Smooth muscle cell of the pulmonary artery (primary cell): ENCODE data around the gene MVP. TPM values are rescaled to one million over a fixed set of nuclear protein-coding genes. Genes with fewer than 3 reads are reported as not detected.

Experiments used
- total RNA-seq: library from RNA; depleted of rRNA; stranded (reverse); fragments of >200 nt; gene quantifications from 2 replicates; pipeline ENCODE4 v1.2.3, GENCODE V29; 2014

MVP gene
- total RNA-seq = 320 and 476 TPM in 2 replicates

DNA sequence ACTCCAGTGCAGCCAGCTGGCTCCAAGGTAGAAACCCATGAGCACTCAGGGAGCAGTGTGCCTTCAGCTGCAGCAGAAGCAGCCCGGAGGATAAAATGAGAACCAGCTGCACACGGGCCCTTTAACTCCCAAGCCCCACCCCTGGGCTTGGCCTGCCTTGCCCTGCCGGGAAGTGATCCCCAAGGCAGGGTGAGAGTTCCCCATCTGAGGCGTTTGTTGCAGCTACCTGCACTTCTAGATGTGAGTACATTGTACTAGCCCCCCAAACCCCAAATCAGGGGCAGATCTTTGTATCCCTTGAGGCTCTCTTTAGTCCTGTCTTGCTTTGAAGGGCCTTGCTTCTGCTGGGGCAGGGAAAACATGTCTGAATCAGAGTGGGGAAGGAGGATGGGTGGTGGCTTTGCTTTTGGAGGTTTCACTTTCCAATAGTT is at the start of gene MVP:
Gene MVP, plus strand, starts transcription at position 192 of the 431 bp plus-strand sequence. CDS start 10,088 bp downstream, outside the sequence.

DNA sequence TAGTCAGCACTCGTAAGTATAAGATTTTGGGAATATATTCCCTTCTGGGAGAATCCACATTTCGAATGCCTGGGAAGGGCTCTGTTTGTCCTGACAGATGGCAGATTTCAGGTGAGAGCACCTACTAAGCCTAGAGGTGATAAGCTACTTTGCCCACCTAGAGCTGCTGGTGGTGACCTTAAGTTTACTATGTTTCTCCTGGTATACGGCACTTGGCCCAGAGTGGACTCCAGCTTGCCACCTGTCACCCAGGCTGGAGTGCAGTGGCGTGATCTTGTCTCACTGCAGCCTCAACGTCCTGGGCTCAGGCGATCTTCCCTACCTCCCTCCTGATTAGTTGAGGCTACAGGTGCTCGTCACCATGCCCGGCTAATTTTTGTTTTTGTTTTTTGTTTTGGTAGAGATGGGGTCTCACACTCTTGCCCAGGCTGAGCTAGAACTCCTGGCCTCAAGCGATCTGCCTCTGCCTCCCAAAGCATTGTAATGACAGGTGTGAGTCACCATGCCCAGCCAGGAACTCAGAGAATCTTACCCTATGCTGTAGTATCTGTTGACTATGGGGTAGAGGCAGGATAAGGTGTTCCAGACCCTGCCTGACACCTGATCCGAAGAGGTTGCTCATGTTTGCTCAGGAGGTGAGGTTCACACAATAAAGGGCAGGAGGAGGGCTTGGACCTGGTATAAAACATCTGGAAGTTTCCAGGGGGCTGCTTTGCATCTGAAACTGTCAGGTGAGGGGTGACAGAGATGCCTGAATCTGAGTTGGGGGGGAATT is 42.5 kb upstream of the MVP start, which contains the start of gene ZG16:
Gene ZG16, plus strand, starts transcription at position 681 of the 775 bp plus-strand sequence. CDS start 1,011 bp downstream, outside the sequence.

DNA sequence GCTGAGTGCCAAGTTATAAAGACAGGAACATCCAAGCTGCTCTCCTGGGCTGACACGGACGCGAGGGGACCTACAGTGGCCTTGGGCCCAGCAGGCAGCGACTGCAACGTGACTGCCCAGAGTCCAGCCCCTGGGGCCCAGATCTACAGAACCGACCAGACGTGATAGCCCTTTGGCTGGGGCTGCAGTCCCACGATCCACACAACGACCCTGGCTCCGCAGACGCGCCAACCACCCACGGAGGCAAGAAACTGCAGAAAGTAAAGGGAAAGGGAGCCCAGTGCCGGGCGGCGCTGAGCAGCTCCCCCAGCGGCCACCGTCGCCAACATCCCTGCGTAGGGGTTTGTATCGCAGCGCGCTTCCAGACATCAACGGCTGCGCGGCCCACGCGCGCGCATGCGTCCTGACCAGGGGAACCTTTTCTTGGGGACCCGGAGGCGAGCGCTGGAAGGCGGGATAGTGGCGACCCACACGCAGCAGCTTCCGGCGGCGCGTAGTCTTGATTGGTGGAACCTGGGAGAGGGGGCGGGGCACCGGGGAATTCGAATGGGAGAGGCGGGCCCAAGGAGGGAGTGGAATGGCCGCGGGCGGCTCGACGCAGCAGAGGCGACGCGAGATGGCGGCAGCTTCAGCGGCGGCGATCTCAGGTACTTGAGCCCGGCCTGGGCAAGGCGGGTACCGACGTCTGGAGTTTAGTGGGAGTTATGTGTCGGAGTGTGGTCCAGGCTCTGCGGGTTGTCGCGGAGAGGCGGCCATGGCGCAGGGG is 29.9 kb upstream of the MVP start, which contains the start of gene KIF22:
Gene KIF22, plus strand, starts transcription at position 569 of the 766 bp plus-strand sequence. Its CDS starts 9 bp downstream, at position 578.

DNA sequence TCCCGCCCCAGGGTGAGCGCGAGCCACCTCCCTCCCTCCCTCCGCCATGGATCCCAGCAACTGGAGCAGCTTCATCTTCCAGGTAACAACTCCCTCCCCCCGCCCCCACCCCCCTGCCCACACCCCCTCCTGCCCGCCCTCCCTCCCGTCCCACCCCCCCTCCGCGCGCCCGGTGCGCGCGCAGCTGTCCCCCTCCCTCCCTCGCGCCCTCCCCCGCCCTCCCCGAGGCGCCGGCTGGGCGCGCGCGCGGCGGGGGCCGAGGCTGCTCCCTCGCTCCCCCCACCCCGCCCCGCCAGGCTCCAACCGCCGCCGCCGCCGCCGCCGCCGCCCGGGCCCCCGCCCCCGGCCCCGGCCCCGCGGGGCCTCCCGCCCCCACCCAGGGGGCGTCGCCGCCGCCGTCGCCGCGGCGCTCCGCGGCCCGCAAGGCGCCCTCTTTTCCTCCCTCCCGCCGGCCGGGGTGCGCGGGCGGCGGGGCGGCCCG is 14.1 kb upstream of the MVP start, which contains the start of gene MAZ:
Gene MAZ, plus strand, starts transcription at position 431 of the 481 bp plus-strand sequence. CDS start 173 bp downstream, outside the sequence.

DNA sequence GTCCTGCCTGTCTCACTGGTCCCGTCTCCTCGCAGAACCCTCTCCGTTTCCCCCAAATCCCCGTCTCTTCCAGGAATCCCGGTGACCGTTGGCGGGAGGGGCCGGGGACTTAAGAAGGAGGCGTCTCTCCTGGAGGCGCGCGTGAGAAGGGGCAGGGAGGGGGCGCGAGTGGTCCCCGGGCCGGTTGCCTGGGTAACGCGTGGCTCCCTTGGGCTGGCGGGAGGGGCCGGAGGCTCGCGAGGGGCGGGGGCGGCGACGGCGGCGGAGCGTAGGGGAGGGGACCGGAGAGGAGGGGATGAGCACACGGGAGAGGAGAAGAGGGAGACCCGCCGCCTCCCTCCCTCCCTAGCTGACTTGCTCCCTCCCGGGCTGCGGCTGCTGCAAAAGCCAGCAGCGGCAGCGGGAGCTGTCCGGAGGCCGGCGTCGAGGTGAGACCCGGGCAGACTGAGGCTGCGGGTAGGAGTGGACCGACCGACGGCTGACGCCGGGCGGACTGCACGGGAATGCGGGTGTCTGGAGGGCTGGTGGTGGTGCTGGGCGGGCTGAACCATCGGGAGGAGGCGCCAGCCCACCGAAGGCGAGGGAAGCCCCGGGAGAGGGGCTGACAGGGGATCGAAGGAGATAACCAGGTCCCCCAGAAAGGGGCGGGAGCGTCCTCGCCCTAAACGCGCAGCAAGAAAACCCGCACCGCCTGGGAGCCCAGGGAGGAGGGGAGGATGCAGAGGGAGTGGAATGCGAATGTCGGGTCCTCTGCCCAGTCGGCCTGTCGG is 8.2 kb upstream of the MVP start, which contains the start of gene PRRT2:
Gene PRRT2, plus strand, starts transcription at position 298 of the 770 bp plus-strand sequence. CDS start 862 bp downstream, outside the sequence.

DNA sequence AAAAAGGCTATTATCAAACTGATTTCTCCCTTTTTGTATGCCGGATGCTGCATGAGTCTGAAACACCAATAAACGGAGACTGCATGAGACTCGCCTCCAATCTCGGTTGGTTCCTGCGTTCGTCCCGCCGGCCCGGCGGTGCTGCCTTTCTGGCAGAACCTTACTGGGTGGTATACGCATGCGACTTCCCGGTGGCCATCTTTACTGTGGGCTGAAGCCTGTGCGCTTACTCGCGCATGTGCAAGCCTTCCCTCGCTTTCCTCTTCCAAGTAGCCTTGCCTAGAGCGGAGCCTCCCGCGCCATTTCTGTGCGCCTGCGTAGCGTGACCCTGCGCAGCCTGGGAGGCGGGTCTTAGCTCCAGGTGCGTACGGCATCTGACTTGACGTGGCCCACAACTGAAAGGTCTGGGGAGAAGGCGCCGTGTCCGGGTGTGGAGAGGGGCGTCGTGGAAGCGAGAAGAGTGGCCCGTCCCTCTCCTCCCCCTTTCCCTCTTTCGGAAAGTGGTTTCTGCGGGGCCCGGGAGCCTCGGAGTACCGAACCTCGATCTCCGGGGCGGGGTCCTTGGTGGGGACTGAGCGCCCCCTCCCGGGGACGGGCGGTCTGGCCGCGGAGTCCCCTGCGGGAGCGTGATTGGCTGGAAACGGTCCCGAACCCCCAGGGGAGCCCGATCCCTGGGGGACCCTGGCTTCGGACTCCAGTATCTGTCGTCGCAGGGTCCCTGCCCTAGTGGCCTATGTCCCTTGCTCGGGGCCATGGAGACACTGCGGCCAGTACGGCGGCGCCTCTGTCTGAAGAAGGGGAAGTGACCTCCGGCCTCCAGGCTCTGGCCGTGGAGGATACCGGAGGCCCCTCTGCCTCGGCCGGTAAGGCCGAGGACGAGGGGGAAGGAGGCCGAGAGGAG is 4.2 kb upstream of the MVP start, which contains the start of gene PAGR1:
Gene PAGR1, plus strand, starts transcription at position 360 of the 901 bp plus-strand sequence. Its CDS starts 374 bp downstream, at position 734.

DNA sequence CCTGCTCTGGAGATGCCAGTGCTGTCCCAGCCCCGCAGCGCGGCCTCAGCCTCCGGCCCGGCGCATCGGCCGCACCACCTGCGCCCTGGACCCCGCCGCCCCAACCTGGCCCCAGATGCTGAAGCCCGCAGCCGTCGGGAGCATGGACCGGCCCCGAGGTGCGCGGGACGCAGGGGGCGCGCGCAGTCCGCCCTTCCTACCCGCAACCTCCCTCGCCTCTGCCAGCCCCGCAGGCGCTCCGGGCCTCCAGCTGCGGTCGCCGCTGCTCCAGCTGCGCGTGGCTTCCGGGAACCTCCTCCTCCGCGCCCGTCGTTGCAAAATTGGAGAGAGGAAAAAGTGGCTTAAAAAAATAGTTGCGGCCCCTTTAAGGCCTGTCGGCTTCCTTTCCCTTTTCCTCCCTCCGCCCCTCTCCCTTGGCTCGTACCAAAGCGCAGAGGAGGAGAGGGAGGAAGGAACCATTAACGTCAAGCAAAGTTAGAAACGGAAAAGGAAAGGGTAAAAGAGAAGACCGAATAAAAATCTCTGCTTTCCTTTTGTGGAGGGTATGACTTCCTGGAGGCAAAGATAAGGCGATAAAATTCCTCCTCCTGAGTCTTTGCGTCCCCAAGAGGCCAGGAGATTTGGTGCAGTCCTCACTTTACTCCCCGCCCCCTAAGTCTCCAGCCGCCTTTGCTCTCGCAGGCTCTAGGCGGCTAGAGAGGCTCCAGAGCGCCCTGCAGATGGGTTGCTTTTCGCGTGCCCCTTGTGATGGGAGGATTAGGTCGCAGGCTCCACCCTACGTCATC is 42.8 kb downstream of the MVP start, which contains the start of gene CDIPT:
Gene CDIPT, minus strand, starts transcription at position 343 of the 785 bp plus-strand sequence. CDS start 369 bp downstream, outside the sequence.

Other genes starting within 250 kb of the MVP start
- gene SPN, start 157.2 kb upstream of the MVP start, total RNA-seq = not detected in 2 replicates
- gene QPRT, start 141.3 kb upstream of the MVP start, total RNA-seq = 5.2 and 13.9 TPM in 2 replicates
- not detected in 2 replicates for gene C16orf54, start 74.5 kb upstream of the MVP start, total RNA-seq
- gene ZG16, start 42.2 kb upstream of the MVP start, total RNA-seq = not detected in 2 replicates
- gene KIF22, start 29.7 kb upstream of the MVP start, total RNA-seq = 9.8 and 11.4 TPM in 2 replicates
- 166 and 199 TPM in 2 replicates for gene MAZ, start 13.9 kb upstream of the MVP start, total RNA-seq
- gene PRRT2, start 8.3 kb upstream of the MVP start, total RNA-seq = 1.2 and 1.8 TPM in 2 replicates
- 11.6 and 13.3 TPM in 2 replicates for gene PAGR1, start 4.3 kb upstream of the MVP start, total RNA-seq
- 101 and 114 TPM in 2 replicates for gene CDIPT, start 42.8 kb downstream of the MVP start, total RNA-seq
- 65.5 and 78.6 TPM in 2 replicates for gene SEZ6L2, start 79.1 kb downstream of the MVP start, total RNA-seq
- gene ASPHD1, start 80.0 kb downstream of the MVP start, total RNA-seq = 8.8 and 12.8 TPM in 2 replicates
- 7.3 and 12.1 TPM in 2 replicates for gene KCTD13, start 105.8 kb downstream of the MVP start, total RNA-seq
- gene TMEM219, start 141.6 kb downstream of the MVP start, total RNA-seq = 81.6 and 84.1 TPM in 2 replicates
- gene TAOK2, start 153.4 kb downstream of the MVP start, total RNA-seq = 57.6 and 60.2 TPM in 2 replicates
- 5.6 and 5.9 TPM in 2 replicates for gene HIRIP3, start 175.2 kb downstream of the MVP start, total RNA-seq
- 15.2 and 23.6 TPM in 2 replicates for gene INO80E, start 175.8 kb downstream of the MVP start, total RNA-seq
- 0.20 and 0.33 TPM in 2 replicates for gene DOC2A, start 190.6 kb downstream of the MVP start, total RNA-seq
- not detected in 2 replicates for gene C16orf92, start 202.7 kb downstream of the MVP start, total RNA-seq
- gene TLCD3B, start 210.8 kb downstream of the MVP start, total RNA-seq = 0.10 and 0.26 TPM in 2 replicates
- 1,333 and 1,606 TPM in 2 replicates for gene ALDOA, start 245.3 kb downstream of the MVP start, total RNA-seq